HG03066 (cell line): ENCODE results near the gene SPEN.
"Not testable (repeated sequence)": the region's sequence is repeated elsewhere in the genome, so short reads cannot be mapped to it uniquely, and the experiment has no call there.

Source experiments
- ATAC-seq: cut with Tn5 transposase; IDR thresholded peaks from one replicate; pipeline ENCODE4 v1.9.1; 2021; ENCODE audit warnings: low read depth; ENCODE audit not compliant: unreplicated experiment

Gene SPEN

DNA sequence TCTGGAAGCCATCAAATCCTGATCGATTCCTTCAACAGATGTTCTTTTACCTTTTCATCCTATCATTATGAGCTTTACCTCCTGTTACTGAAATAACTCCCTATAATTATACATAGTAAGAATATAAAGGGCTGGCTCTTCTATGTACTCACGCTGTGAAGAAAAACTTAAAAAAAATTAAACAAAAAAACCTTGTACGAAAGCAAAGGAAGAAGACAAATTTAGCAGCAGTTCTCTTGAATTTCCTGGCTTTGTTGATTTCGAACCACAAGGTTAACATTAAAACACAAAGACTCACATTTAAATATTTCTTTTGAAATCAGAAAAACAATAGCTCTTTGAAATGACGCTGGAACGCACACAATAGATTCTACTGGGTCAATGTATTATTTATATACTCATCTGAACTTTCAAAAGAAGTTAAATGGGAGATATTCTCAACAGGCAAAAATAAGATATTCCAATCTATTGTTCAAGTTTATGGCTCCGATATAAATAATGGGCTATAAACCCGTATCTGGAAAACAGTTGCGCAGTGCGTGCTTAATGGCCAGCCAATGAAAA, 13.6 kb upstream of the SPEN start:
- no peak for ATAC-seq

DNA sequence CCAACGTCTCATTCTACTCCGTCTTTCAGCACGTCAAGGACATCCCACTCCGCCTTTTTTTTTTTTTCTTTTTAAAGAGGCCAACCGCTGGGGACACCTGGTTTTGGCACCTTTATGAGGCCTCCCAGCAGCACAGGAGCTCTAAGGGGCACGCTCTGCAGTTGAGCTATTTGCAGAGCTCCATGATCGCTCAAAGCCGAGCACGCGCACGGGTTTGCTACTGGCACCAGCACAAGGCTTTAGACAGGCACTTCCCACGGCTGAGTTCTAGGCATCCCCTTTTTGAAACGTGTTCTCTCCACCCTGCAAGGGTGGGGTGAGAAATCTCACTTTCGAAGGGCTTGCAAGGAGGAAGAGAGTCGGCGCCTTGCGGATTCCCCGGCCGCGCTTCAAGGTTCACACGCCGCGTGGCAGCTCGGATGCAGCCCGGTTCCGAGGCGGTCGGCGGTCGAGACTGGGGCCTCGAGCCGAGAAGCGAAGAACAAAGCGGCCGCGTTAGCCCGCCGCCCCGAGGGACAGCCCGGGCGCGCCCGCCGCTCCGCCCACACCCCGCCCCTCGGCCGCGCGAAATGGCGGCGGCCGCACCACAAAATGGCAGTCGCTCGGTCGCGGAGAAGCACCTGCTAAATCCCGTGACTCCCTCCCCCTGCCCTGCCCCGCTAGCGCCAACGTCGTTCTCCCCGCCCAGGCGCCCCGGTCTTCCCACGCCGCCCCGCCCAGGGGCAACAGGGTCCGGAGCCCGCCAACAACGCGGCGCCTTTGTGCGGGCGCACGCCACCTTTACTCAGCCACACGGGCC, 12.9 kb upstream of the SPEN start:
- ATAC-seq, result peak; percentile 41

DNA sequence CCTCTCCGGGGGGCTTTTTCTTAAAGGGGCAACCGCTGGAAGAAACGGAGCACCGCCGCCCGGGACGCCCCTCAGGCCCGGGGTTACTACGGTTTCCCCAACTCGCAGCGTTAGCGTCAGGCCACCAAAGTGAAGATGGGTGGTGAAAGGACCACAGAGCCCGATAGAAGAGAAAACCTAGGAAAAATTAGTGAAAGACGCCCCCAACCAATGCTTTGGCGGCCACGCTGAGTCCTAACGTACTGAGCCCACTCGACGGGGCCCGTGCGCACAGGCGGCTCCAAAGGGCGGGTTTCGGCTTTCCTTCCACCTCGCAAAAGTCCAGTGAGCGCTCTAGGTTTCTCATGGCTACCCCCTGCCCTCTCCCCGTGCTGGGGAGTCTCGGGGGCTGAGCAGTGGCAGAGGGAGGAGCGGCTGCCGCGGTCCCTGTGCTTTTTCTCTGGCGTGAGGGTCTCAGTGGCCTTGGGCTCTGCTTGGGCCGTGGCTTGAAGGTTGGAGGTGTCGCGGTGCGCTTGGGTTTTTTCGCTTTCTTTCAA, 12.2 kb upstream of the SPEN start:
- no peak for ATAC-seq

DNA sequence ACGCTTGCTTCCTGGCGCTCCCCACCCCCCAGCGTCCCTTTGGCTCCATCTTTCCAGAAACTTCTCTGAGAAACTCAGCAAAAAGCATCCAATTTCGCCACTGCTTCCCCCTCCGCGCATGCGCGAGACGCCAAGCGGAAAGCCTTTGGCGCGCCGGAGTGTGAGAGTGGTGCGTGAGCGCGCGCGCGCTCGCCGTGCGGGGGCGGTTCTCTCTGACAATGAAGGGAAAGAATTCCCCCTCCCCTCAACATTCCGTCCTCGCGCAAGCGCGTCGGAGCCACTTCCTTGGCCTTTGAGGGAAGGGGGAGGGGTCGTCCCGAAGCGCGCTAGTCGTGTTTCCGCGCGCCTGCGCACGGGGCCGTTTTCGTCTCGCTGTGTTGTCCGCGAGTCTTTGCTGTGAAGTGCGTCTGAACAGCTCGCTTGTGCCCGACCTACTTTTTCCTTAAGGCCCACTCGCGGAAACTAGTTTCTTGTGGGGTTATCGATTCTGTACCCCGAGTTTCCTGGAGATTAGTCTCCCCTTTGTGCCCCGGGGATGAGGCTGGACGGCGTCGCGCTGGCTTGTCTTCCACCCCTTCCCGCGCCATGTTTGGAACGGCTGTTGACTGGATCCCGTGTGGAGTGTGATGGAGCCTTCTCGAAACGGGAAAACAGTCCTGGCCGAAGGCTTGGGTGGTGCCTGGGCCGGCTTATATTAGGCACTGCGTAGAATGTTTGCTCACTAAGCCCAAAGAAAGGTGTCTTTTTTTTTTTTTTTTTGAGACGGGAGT, 11.6 kb upstream of the SPEN start:
- ATAC-seq, result no peak

DNA sequence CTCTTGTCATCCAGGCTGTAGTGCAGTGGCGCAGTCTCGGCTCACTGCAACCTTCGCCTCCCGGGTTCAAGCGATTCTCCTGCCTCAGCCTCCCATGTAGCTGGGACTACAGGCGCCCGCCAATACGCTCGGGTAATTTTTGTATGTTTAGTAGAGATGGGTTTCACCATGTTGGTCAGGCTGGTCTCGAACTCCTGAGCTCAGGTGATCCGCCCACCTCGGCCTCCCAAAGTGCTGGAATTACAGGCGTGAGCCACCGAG, 11.1 kb upstream of the SPEN start:
- ATAC-seq, result not testable (repeated sequence)

DNA sequence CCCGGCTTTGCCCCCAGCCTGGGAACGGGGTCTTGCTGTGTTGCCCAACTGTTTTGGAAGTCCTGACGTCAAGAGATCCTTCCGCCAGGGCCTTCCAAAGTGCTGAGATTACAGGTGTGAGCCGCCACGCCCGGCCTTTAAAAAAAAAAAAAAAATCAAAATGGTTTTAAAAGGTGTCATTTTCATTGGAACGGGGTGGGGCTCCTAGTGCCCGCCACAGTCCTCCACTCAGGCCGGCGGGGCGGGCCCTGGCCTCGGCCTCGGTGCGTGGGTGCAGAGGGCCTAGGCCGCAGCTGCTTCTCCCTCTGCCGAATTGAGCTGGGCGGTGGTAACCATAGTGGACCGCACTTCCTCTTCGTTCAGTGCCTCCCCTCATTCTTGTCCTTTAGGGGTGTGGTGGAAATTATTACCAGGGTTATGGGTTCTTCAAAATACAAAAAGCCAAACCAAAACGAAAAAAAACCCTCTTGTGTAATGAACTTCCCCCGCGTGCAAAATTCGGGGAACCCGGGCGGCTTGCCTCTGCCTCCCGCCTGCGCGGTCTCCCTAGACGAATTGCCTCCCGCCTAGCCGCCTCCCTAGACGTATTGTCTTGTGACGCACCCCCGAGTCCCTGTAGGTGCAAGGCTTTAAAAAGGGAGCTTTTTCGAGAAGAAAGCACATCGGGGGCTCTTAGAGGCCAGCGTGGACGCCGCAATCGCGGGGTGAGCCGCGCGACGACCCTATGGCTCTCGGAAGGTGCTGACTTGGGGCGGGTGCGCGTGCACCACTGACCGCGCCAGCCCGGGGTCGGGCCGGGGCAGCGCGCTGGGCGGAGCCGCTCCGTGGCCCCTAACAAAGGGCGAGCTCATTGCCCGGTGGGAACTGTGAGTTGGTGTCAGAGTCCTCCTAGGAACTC, 10.5 kb upstream of the SPEN start:
- ATAC-seq, result no peak

DNA sequence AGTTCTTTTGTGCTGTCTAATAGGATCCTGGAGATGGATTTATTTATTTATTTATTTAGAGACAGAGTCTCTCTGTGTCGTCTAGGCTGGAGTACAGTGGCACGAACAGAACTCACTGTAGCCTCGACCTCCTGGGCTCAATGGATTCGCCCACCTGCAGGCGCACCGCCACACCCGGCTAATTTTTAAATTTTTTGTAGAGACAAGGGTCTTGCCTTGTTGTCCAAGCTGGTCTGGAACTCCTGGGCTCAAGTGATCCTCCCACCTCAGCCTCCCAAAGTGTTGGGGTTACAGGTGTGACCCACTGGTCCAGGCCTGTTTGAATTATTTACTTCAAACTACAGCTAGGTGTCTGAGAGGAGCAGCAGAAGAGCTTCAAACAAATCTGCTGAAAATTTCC, 9.6 kb upstream of the SPEN start:
- no peak for ATAC-seq

DNA sequence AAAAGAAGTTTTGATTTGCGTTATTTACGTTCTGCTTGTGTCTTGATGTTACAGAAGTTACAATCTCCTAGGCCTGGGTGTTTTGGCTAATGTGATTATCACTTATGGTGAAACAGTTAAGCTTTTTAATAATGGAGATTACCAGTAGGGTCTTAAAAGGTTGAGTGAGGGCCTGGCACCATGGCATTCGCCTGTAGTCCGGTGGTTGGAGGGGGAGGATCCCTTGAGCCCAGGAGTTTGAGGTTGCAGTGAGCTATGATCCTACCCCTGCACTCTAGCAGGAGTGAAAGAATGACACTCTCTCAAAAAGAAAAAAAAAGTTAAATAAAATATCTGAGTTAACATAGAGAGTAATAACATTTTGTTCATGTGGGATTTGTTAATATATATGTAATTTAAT, 8.8 kb upstream of the SPEN start:
- ATAC-seq, result no peak

DNA sequence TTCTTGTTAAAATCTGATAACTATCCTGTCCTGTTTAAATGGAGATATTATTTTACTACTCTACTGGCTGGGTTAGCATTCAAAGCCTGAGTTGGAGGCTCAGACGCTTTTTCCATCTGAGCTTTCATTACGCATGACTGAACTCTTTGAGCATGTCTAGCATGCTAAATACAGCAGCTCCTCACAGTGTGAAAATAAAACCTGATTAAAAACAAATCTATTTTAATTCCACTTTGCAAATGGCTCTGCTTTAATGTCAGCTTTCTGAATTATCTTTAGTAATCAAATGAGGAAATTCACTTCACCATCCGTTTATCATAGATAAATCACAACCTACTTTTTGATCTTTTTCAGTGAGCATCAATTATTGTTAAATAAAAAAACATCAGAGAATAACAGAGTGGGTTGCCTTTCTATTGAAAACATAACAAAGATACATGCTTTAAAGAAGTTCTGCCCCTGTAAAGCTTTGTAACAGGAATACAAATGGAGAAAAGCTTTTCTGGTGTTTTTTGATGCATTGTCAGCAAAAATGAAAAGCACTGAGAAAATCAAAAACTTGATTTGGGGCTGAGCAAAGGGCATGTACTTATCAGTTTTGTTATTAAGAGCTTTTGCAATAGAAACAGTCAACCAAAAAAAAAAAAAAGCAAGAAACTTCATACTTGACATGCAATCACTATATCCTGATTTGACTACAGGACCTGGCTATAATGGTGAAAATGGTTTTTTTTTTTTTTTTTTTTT, 3.5 kb upstream of the SPEN start:
- no peak for ATAC-seq

DNA sequence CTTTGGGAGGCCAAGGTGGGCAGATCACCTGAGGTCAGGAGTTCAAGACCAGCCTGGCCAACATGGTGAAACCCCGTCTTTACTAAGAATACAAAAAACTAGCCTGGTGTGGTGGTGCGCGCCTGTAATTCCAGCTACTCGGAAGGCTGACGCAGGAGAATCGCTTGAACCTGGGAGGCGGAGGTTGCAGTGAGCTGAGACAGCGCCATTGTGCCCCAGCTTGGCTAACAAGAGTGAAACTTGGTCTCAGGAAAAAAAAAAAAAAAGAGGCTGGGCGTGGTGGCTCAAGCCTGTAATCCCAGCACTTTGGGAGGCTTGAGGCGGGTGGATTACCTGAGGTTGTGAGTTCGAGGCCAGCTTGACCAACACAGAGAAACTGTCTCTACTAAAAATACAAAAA, 1.5 kb upstream of the SPEN start:
- ATAC-seq, result not testable (repeated sequence)

DNA sequence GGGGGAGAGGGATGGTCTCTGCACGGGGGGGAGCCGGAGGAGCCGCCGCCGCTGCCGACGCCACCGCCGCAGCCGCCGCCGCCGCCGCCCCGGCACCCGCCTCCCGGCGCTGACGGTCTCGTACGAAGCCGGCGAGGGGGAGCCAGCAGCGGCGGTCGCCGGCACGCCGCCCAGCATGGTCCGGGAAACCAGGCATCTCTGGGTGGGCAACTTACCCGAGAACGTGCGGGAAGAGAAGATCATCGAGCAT, 311 bp downstream of the SPEN start:
- no peak for ATAC-seq

DNA sequence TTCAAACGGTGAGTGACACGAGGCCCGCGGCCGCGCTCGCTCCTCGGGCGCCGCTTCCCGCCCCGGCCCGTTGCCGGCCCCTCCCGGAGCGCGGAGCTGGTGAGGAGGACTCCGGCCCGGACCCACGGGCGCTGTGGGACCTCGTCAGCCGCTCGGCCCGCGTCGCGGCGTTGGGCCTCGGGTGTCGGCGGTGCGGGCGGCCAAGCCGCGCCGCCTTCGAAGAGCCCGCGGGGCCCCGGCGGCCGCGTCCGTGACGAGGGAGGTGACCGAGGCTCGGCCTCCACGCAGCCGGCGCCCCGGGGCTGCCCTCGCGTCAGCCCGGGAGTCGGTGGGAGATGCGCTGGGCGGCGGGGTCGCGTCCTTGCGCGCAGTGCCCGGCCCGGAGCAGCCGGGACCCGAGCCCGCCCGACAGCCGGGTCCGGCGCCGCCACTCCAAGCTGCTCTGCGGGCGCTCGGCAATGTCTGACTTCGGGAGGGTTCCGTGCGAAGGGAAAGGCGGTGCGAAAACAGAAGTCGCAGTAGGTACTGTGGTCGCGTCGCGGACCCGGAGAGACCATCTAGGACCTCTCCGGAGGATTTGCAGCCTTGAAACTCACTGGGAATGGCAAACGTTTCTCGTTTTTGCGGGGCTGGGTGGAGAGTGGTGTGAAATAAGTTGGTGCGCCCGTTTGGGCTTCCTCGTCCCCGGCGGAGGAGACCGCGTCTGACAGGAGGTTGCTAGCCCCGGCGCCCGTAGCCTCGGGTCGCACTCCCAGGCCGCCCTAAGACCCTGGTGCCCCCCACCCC, 829 bp downstream of the SPEN start:
- ATAC-seq, result peak; percentile 9

DNA sequence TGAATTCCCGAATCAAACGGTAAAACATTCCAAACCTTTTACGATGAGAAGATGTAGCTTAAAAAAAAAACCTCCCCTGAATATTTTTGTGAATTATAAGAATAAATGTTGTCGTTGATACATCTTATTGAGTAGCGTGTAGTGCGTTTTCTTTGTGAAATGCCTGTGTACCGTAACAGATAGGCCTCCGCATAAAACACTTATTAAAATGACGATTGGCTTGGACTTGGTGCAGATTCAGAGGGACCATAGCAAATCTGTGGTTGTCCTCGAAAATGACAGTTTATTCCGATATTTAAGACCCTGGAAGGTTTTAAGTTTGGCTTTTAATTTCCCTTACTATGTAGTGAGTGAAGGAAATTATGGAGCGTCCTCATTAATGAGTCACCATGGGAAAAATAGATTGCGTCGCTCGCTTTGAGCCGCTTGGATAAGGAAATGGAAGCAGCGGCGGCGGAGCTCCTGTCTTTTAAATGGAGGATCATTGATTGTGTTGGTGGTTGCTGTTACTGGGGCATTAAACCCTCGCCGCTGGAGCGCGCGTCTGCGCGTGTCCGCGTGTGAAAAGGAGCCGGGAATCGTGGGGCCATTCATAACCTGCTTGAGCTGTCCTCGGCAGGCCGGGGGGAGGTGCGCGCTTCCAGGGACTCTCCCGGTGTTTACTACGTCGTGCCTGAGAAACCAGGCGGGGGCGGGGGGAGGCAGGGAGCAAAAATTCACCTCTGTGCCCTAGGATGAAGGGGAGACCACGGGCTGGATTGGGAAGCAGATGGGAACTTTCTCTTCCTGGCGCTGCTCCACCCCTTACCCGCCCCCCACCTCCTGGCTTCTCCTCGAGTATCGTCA, 1.6 kb downstream of the SPEN start:
- ATAC-seq, result no peak

DNA sequence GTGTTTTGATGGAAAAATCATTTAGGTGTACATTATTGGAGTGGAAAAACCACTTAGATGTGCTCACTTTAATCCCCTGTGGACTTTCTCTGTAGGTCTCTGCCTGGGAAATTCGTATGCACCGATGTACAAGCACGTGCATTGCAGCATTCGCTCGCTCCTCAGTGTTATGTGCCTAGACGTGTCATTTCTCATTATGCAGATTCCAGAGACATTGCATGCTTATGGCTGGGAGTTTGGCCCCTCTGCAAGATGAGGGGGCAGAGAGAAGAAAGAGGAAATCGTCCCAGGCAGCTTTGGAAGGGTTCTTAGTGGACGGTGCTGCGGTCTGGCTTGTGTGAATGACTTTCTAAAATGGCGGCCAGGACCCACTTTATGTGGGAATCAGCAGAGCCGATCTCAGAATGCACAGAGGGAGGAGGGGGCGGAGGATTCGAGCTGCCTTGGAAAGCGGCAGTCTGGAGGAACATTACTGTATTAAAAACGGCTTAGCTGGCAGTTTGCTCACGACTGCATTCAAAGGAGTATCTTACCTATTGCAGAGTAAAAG, 2.3 kb downstream of the SPEN start:
- no peak for ATAC-seq

DNA sequence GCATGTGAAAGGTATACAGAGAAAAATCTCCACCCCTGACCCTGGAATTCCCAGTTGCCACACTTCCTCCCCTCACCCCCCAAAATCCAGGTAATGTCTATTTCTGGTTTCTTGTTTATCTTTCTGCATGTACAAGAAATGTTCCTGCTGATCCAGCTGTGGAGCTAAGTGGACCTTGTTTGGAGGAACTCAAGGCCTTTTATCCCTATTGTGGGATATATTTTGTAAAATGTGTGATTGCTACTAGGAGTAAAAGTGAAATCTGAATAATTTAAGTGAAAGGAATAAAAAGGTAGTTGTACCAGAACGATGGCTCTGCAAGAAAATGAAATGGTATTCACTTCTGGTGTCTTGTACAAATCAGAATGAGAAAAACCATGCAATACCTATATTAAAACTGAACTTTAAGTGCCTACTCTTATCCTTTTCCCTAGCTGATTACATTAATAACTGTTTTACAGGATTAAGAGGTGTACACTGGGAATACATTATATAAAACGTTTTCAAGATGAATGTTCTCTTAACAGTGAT, 3.0 kb downstream of the SPEN start:
- no peak for ATAC-seq

DNA sequence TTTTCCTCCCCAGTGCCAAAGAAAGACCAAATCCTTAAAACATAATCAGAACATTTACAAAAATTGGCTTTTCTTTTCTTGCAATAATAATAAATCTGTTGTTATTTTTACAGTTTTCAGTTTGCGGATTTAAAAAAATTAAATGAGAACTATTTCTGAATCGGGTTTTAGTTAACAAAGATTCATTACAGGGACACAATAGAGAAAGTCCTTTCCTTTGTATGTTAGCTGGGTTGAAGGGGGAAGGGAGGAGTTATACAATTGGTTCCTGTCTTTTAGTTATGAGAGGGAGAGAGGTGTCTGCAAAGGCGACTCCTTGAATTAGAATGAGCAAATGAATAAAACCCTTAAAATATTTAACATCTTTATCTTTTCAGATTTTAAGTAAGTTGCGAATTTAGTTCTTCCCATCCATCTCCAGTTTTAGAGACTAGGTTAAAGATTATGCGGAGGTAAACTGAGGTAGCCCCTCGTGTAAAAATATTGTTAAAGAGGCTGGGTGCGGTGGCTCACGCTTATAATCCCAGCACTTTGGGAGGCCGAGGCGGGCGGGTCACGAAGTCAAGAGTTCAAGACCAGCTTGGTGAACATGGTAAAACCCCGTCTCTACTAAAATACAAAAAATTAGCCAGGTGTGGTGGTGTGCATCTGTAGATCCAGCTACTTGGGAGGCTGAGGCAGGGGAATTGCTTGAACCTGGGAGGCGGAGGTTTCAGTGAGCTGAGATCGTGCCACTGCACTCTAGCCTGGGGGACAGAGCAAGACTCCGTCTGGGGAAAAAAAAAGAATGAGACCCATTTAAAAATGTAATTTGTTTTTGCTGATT, 3.9 kb downstream of the SPEN start:
- no peak for ATAC-seq
